Stomach (tissue), 9 donors: ENCODE measurements around the gene LRRC56. TPM values are rescaled to one million over a fixed set of nuclear protein-coding genes. Genes with fewer than 3 reads are reported as not detected.
A peak's percentile ranks its signal among the peaks of the same experiment; 100 is the strongest.

Source experiments
- DNase-seq, 2 donors: peaks; one replicate each; pipeline versions ENCODE4 v3.0.0 to v3.0.0-alpha.2; 2013 to 2019
- H3K27ac ChIP-seq, 5 donors: fragments of 200-600 bp in 4 of 5; sonication (generic) in 4 of 5; one replicate each; pipeline ENCODE4 v1.5.1; 2013 to 2019; ENCODE audit warnings: mild to moderate bottlenecking in 1 of 5, moderate library complexity in 1 of 5
- H3K27me3 ChIP-seq, 3 donors: fragments of 200-600 bp; sonication (generic); one replicate each; pipeline ENCODE4 v1.5.1; 2017 to 2019; ENCODE audit warnings: mixed run types in 1 of 3
- H3K36me3 ChIP-seq, 4 donors: fragments of 200-600 bp; sonication (generic); 1 replicate in 3 of 4; 2 replicates in 1 of 4; pipeline ENCODE4 v1.5.1; 2016 to 2019
- H3K4me1 ChIP-seq, 4 donors: fragments of 200-600 bp; sonication (generic); one replicate each; pipeline ENCODE4 v1.5.1; 2016 to 2019
- H3K4me3 ChIP-seq, 4 donors: fragments of 200-600 bp; sonication (generic) in 3 of 4; one replicate each; pipeline ENCODE4 v1.5.1; 2016 to 2019; ENCODE audit warnings: mild to moderate bottlenecking in 1 of 4
- H3K9me3 ChIP-seq, 4 donors: fragments of 200-600 bp; sonication (generic); one replicate each; pipeline ENCODE4 v1.5.1; 2016 to 2019
- EP300 ChIP-seq: sonication (generic); formaldehyde crosslinking; IDR thresholded peaks from one replicate; pipeline ENCODE4 v1.6.1; 2017; ENCODE audit warnings: antibody characterized with exemption
- POLR2A ChIP-seq, 4 donors: fragments of 450-650 bp; IDR thresholded peaks; one replicate each; pipeline ENCODE4 v1.6.1; 2016; ENCODE audit warnings: antibody characterized with exemption in 4 of 4, control low read depth in 2 of 4, mild to moderate bottlenecking in 1 of 4, moderate library complexity in 1 of 4
- POLR2AphosphoS5 ChIP-seq, 3 donors: sonication (generic); formaldehyde crosslinking; IDR thresholded peaks; one replicate each; pipeline ENCODE4 v1.6.1; 2016; ENCODE audit warnings: antibody characterized with exemption in 3 of 3
- WGBS, 5 donors: extraction: QIAGEN DNeasy Blood & Tissue Kit in 3 of 5; methylation state at CpG; one replicate each; pipeline versions ENCODE4 v1.1.5 to v1.1.7; 2013 to 2018; 5-methylcytosine and 5-hydroxymethylcytosine counted together
- intact Hi-C: fragments of 100-400 bp; cut with DNase I; formaldehyde crosslinking; loops from one replicate; pipeline ENCODE4 v1.15.1; 2023; ENCODE audit warnings: low total_unique reads
- polyA plus RNA-seq, 3 donors: library from polyadenylated mRNA; stranded (reverse); fragments of 200-250 nt; gene quantifications; one replicate each; pipeline ENCODE4 v1.2.3, GENCODE V29; 2013
- total RNA-seq, 5 donors: library from RNA; depleted of rRNA; stranded (reverse); fragments of >200 nt; gene quantifications; one replicate each; pipeline versions ENCODE4 v1.1.0 to v1.2.3, GENCODE V29; 2014 to 2016
- TF ChIP-seq, protein P1 (sequence below), 7 experiments: fragments of 450-650 bp in 4 of 7; fragments of 200-600 bp in 3 of 7; sonication (generic) in 3 of 7; IDR thresholded peaks; one replicate each; pipeline ENCODE4 v1.5.1; 2016 to 2019; ENCODE audit warnings: antibody characterized with exemption in 7 of 7, control low read depth in 2 of 7, mild to moderate bottlenecking in 1 of 7
- donor health status: healthy with polysubstance abuse.
- donor health status: Bipolar disorder and iron deficiency.
- donor health status: healthy.

Gene LRRC56
- total and polyA plus RNA-seq, 8 donors = 0.18 to 8.1 (median 2.9) TPM; not detected in 1

DNA sequence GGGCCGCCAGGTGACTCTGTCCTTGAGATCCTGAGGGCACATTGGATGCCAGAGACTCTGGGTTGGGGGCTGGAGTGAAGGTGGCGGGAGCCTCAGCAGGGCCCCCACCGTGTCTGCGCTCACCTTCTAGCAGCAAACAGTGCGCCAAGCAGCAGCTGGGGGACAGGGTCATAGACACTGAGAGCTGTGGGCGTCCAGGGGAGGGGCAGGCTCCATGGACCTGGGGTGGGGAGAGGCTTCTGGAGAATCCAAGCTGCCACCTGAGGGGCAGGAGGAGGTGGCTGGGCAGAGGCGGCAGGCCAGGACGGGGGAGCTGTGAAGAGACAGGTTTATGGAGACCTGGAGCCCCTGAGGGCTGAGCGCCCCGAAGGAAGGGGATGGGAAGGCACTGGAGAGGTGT lies 47.0 kb downstream of the LRRC56 start:
- Histone ChIP-seq H3K4me3 (no peak overlapping the region), H3K9me3 (no peaks in the 10 kb centered on the region), H3K36me3 (peaks cover 56 to 78% (median 75%) of the 10 kb centered on the region in 4 donors), H3K27me3 (no peaks in the 10 kb centered on the region), H3K4me1 (peaks cover 10 to 54% (median 30%) of the 10 kb centered on the region in 4 donors), H3K27ac (no peak overlapping the region)
- 95 to 98% (median 96%) methylated on average over 10 of the region's 10 CpGs for WGBS, 5 donors
- intact Hi-C loops = no loop called here
- TF ChIP-seq EP300 (no peak), POLR2A (IDR thresholded peaks at IDR 0.05) (no peak), POLR2AphosphoS5 (IDR thresholded peaks at IDR 0.05) (no peak)
- TF ChIP-seq, protein P1, sequence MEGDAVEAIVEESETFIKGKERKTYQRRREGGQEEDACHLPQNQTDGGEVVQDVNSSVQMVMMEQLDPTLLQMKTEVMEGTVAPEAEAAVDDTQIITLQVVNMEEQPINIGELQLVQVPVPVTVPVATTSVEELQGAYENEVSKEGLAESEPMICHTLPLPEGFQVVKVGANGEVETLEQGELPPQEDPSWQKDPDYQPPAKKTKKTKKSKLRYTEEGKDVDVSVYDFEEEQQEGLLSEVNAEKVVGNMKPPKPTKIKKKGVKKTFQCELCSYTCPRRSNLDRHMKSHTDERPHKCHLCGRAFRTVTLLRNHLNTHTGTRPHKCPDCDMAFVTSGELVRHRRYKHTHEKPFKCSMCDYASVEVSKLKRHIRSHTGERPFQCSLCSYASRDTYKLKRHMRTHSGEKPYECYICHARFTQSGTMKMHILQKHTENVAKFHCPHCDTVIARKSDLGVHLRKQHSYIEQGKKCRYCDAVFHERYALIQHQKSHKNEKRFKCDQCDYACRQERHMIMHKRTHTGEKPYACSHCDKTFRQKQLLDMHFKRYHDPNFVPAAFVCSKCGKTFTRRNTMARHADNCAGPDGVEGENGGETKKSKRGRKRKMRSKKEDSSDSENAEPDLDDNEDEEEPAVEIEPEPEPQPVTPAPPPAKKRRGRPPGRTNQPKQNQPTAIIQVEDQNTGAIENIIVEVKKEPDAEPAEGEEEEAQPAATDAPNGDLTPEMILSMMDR (IDR thresholded peaks at IDR 0.05) = no peak
- no peak for DNase-seq

DNA sequence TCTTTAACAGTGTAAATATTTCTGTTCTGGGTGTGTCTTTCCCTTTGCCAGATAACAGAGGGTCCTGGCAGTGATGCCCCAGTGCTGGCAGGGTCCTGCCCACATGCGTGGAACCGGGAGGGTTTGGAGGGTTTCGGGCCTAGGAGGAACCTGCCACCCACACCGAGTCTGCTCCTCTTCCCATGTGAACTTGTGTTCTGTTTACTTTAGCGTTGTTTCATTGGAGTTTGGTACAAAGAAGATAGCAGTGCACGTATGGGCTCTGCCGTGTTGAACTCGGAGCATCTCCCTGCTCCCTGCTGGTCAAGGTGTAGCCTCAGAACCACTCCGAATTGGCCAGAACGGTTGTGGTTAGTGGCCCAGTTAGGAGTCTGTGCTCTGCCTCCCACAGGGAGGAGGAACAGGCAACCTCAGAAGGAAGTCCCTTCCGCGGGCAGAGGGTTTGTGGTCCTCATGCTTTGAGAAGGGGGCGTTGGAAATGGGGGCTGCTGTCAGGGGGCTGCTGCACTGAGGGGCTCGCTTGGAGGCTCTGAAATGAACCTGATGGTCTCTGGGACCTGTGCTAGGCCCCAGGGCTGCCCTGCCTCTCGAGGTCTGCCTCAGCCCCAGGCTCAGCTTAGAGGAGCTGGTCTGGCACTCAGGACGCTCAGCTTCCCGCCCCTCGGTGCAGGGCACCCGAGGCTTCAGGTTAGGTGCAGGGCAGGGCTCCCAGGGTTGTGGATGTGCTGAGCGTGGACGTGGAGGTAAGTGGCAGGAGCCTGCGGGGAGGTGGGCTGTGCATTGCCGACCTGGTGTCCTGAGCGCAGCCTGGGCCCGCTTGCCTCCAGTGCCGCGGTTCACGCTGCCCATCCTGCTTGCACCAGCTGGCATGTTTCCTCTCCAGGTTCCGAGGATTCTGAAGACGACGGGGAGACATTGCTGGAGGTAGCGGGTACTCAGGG lies 49.3 kb downstream of the LRRC56 start:
- H3K4me1 ChIP-seq = peaks cover 0 to 32% (median 8%) of the 10 kb centered on the region in 4 donors
- 75 to 81% (median 77%) methylated on average over 27 to 32 of the region's 32 CpGs for WGBS, 5 donors
- intact Hi-C loops = no loop called here
- H3K27me3 ChIP-seq = no peaks in the 10 kb centered on the region
- H3K9me3 ChIP-seq = no peaks in the 10 kb centered on the region
- peaks cover 74 to 97% (median 95%) of the 10 kb centered on the region in 4 donors for H3K36me3 ChIP-seq
- no peak overlapping the region for H3K4me3 ChIP-seq
- DNase-seq = no peak
- peak overlapping the region in 1 of 5 donors; percentile 54 for H3K27ac ChIP-seq
- TF ChIP-seq EP300 (no peak), POLR2A (IDR thresholded peaks at IDR 0.05) (no peak), POLR2AphosphoS5 (IDR thresholded peaks at IDR 0.05) (no peak)
- TF ChIP-seq, protein P1 (IDR thresholded peaks at IDR 0.05) = no peak

- Histone ChIP-seq H3K27ac (peak overlapping the region in 4 of 5 donors; percentile 28 to 60 (median 54)), H3K4me3 (no peak overlapping the region), H3K36me3 (peaks cover 71 to 97% (median 95%) of the 10 kb centered on the region in 4 donors), H3K4me1 (peaks cover 0 to 32% (median 6%) of the 10 kb centered on the region in 4 donors), H3K27me3 (no peaks in the 10 kb centered on the region), H3K9me3 (no peaks in the 10 kb centered on the region)
- TF ChIP-seq EP300 = no peak
- TF ChIP-seq POLR2A (IDR thresholded peaks at IDR 0.05) = no peak
- TF ChIP-seq, protein P1 (IDR thresholded peaks at IDR 0.05) = no peak
- TF ChIP-seq POLR2AphosphoS5 (IDR thresholded peaks at IDR 0.05) = no peak
- intact Hi-C loops = no loop called here
- DNase-seq = no peak
- 74 to 83% (median 81%) methylated on average over 7 to 8 of the region's 8 CpGs for WGBS, 5 donors
These were observed 50.2 kb downstream of the LRRC56 start for GRCh38 chr11:587546-587945.

DNA sequence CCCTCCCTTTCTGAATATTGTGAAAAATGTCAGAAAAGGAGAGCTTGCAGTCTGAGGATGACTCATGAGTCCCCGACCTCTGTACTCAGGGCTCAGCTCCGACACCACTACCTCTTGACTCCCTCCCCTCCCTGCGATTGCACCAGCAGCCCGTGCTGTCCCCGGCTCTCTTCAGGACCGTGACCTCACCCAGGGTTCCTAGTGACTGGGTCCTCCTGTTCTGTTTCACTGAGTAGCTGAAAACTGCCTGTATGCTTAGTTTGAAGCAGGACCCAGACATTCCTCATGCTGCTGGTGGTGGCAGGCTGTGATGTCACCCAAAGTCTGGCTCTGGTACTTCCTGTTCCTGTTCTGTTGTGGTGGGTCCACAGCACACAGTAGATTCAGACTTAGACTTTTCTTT lies 50.7 kb downstream of the LRRC56 start:
- peak overlapping the region in 3 of 5 donors; percentile 54 to 60 (median 54) for H3K27ac ChIP-seq
- intact Hi-C loops = no loop called here

More for the DNA sequence above, 50.7 kb downstream of the LRRC56 start:
- H3K4me1 ChIP-seq = peaks cover 0 to 32% (median 6%) of the 10 kb centered on the region in 4 donors
- 58 to 70% (median 60%) methylated on average over 6 of the region's 6 CpGs for WGBS, 5 donors
- TF ChIP-seq, protein P1 (IDR thresholded peaks at IDR 0.05) = no peak
- no peak for TF ChIP-seq POLR2AphosphoS5 (IDR thresholded peaks at IDR 0.05)
- TF ChIP-seq EP300 = no peak
- TF ChIP-seq POLR2A (IDR thresholded peaks at IDR 0.05) = no peak
- H3K36me3 ChIP-seq = peaks cover 71 to 97% (median 95%) of the 10 kb centered on the region in 4 donors
- H3K4me3 ChIP-seq = no peak overlapping the region
- H3K27me3 ChIP-seq = no peaks in the 10 kb centered on the region
- H3K9me3 ChIP-seq = no peaks in the 10 kb centered on the region
- DNase-seq = peak in 1 of 2 donors; percentile 59
